HEK293 (cell line): ENCODE data around the gene UBR1.

Source experiments
- CTCF ChIA-PET: fragments of 350-600 bp; formaldehyde crosslinking; extraction: SDS; loops from one replicate; lab custom pipeline; 2021; ENCODE audit warnings: antibody characterized with exemption; lab: Yijun Ruan, JAX
- POLR2A ChIA-PET: fragments of 300-600 bp; formaldehyde crosslinking; extraction: SDS; loops from one replicate; lab custom pipeline; 2020; ENCODE audit warnings: antibody characterized with exemption, inconsistent platforms; lab: Yijun Ruan, JAX
- H3K27ac ChIP-seq: fragments of 200-500 bp; sonication (Bioruptor generic); 2 replicates; pipeline ENCODE4 v1.5.1; 2014; ENCODE audit warnings: low read depth, low read length, control low read depth, inconsistent platforms; ENCODE audit errors: extremely low read depth
- H3K36me3 ChIP-seq, 2 experiments: fragments of 200-500 bp in 1 of 2; sonication (Bioruptor generic) in 1 of 2; 1 replicate in 1 of 2; 2 replicates in 1 of 2; pipeline ENCODE4 v1.5.1; 2014 to 2017; ENCODE audit warnings: inconsistent platforms in 2 of 2, low read length in 2 of 2; ENCODE audit not compliant: control insufficient read depth in 2 of 2, insufficient read depth in 1 of 2
- H3K4me1 ChIP-seq: fragments of 200-500 bp; sonication (Bioruptor generic); 2 replicates; pipeline ENCODE4 v1.5.1; 2014; ENCODE audit warnings: mild to moderate bottlenecking, low read length, inconsistent platforms; ENCODE audit not compliant: control insufficient read depth, insufficient read depth
- H3K4me3 ChIP-seq: 2 replicates; pipeline ENCODE4 v1.5.1; 2011; ENCODE audit warnings: low read depth, mild to moderate bottlenecking, control low read depth, low read length, moderate library complexity
- H3K9me3 ChIP-seq: fragments of 200-500 bp; sonication (Bioruptor generic); 2 replicates; pipeline ENCODE4 v1.5.1; 2014; ENCODE audit warnings: low read depth, low read length, inconsistent platforms; ENCODE audit not compliant: control insufficient read depth, insufficient read depth
- HOXC10 ChIP-seq: sonication (generic); formaldehyde crosslinking; IDR thresholded peaks from 2 replicates; pipeline ENCODE4 v1.8.1; 2023; ENCODE audit warnings: mild to moderate bottlenecking, missing genetic modification reagents
- KLF1 ChIP-seq: fragments of 450-650 bp; formaldehyde crosslinking; IDR thresholded peaks from 2 replicates; pipeline ENCODE4 v1.5.1; 2016; ENCODE audit warnings: missing biosample characterization, missing genetic modification characterization
- KLF10 ChIP-seq: fragments of 450-650 bp; IDR thresholded peaks from 2 replicates; pipeline ENCODE4 v1.5.1; 2018; ENCODE audit warnings: missing biosample characterization, mild to moderate bottlenecking, missing genetic modification characterization
- ZBTB1 ChIP-seq: fragments of 450-650 bp; formaldehyde crosslinking; IDR thresholded peaks from 2 replicates; pipeline ENCODE4 v1.5.1; 2016; ENCODE audit warnings: missing biosample characterization, missing genetic modification characterization
- ZBTB20 ChIP-seq: fragments of 450-650 bp; formaldehyde crosslinking; IDR thresholded peaks from 2 replicates; pipeline ENCODE4 v1.5.1; 2016; ENCODE audit warnings: missing biosample characterization, missing genetic modification characterization
- ZNF175 ChIP-seq: fragments of 450-650 bp; formaldehyde crosslinking; IDR thresholded peaks from 2 replicates; pipeline ENCODE4 v1.5.1; 2016; ENCODE audit warnings: missing biosample characterization, missing genetic modification characterization
- ZNF214 ChIP-seq: fragments of 450-650 bp; formaldehyde crosslinking; IDR thresholded peaks from 2 replicates; pipeline ENCODE4 v1.5.1; 2017; ENCODE audit warnings: missing biosample characterization, mild to moderate bottlenecking, missing genetic modification characterization, borderline replicate concordance
- ZNF221 ChIP-seq: fragments of 450-650 bp; formaldehyde crosslinking; IDR thresholded peaks from 2 replicates; pipeline ENCODE4 v1.5.1; 2017; ENCODE audit warnings: missing biosample characterization, missing genetic modification characterization, borderline replicate concordance
- ZNF274 ChIP-seq, 2 experiments: fragments of 200-500 bp in 1 of 2; fragments of 450-650 bp in 1 of 2; sonication (Bioruptor generic) in 1 of 2; formaldehyde crosslinking in 1 of 2; IDR thresholded peaks; 2 replicates each; pipeline versions ENCODE4 v1.5.1 to v1.6.1; 2014 to 2016; ENCODE audit warnings: borderline replicate concordance in 1 of 2, inconsistent platforms in 1 of 2, low read length in 1 of 2, missing biosample characterization in 1 of 2, missing genetic modification characterization in 1 of 2
- ZNF292 ChIP-seq: fragments of 450-650 bp; formaldehyde crosslinking; IDR thresholded peaks from 2 replicates; pipeline ENCODE4 v1.5.1; 2016; ENCODE audit warnings: low read depth, missing biosample characterization, missing genetic modification characterization, borderline replicate concordance
- ZNF473 ChIP-seq: fragments of 450-650 bp; formaldehyde crosslinking; IDR thresholded peaks from 2 replicates; pipeline ENCODE4 v1.5.1; 2017; ENCODE audit warnings: missing biosample characterization, missing genetic modification characterization
- ZNF624 ChIP-seq: fragments of 450-650 bp; formaldehyde crosslinking; IDR thresholded peaks from 2 replicates; pipeline ENCODE4 v1.5.1; 2017; ENCODE audit warnings: missing biosample characterization, missing genetic modification characterization
- ZNF664 ChIP-seq: fragments of 450-650 bp; formaldehyde crosslinking; IDR thresholded peaks from 2 replicates; pipeline ENCODE4 v1.5.1; 2016; ENCODE audit warnings: missing biosample characterization, missing genetic modification characterization
- ZNF677 ChIP-seq: fragments of 450-650 bp; IDR thresholded peaks from 2 replicates; pipeline ENCODE4 v1.5.0; 2018; ENCODE audit warnings: missing biosample characterization, mild to moderate bottlenecking, missing genetic modification characterization, moderate library complexity
- ZNF776 ChIP-seq: fragments of 450-650 bp; formaldehyde crosslinking; IDR thresholded peaks from 2 replicates; pipeline ENCODE4 v1.5.0; 2017; ENCODE audit warnings: missing biosample characterization, missing genetic modification characterization, borderline replicate concordance
- TF ChIP-seq, protein P1 (sequence below): fragments of 450-650 bp; formaldehyde crosslinking; IDR thresholded peaks from 2 replicates; pipeline ENCODE4 v1.5.1; 2016; ENCODE audit warnings: missing biosample characterization, missing genetic modification characterization
- TF ChIP-seq, protein P2 (sequence below): fragments of 450-650 bp; formaldehyde crosslinking; IDR thresholded peaks from 2 replicates; pipeline ENCODE4; 2016; ENCODE audit warnings: missing biosample characterization, missing genetic modification characterization
- TF ChIP-seq, protein P3 (sequence below): fragments of 450-650 bp; formaldehyde crosslinking; IDR thresholded peaks from 2 replicates; pipeline ENCODE4 v1.5.1; 2016; ENCODE audit warnings: missing biosample characterization, missing genetic modification characterization
- TF ChIP-seq, protein P4 (sequence below): fragments of 450-650 bp; formaldehyde crosslinking; IDR thresholded peaks from 2 replicates; pipeline ENCODE4 v1.5.1; 2016; ENCODE audit warnings: missing biosample characterization, missing genetic modification characterization
- TF ChIP-seq, protein P5 (sequence below): fragments of 450-650 bp; formaldehyde crosslinking; IDR thresholded peaks from 2 replicates; pipeline ENCODE4 v1.5.1; 2017; ENCODE audit warnings: missing biosample characterization, missing genetic modification characterization

The UBR1 gene

DNA sequence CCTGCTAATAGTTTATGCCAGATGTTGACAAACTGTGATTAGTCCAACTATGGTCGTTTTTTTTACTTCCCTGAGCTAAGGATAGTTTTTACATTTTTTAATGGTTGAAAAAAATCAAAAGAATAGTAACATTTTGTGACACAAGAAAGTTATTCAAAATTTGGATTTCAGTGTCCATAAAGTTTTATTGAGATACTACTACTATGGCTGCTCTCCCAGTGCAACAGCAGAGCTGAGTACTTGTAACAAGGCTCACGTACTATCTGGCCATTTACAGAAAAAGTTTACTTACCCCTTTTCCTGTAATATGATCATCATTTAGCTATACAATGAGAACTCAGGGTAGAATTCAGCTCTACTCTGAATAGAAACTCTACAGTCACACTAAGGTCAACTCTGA lies 16.0 kb upstream of the UBR1 start:
- no peaks in the 10 kb centered on the region for H3K9me3 ChIP-seq
- ChIA-PET POLR2A (no interaction called here), CTCF (no interaction called here)
- H3K27ac ChIP-seq, result no peak overlapping the region
- H3K36me3 ChIP-seq, result no peaks in the 10 kb centered on the region
- TF ChIP-seq ZNF664 (tag by site-specific recombination), result peak; percentile 95
- TF ChIP-seq ZNF175 (tag by site-specific recombination), result no peak
- H3K4me3 ChIP-seq, result no peak overlapping the region
- no peaks in the 10 kb centered on the region for H3K4me1 ChIP-seq

DNA sequence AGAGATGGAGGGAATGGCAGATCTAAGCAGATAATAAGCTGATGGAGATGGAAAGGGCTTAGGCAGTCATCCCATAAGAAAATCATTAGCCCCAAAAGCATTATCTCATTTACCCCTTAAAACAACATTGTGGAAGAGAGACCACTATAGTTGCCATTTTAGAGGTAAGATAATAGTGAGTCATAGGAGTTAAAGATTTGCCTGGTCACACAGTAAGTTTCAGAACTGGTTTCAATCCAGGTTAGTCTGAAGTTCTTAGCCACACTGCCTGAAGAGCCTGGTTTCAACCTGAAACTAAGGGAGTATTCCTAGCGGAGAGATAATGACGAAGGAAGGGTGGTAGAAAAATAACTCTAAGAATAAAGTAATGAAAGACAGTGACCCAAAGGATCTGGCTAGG lies 13.0 kb upstream of the UBR1 start:
- H3K36me3 ChIP-seq, result no peaks in the 10 kb centered on the region
- no peaks in the 10 kb centered on the region for H3K4me1 ChIP-seq
- no peaks in the 10 kb centered on the region for H3K9me3 ChIP-seq
- CTCF ChIA-PET, result no interaction called here
- POLR2A ChIA-PET, result interaction anchor here (1.9 kb wide), 1 partner anchor 13 kb away, joined by 4 read pairs; the partner anchor contains the start of gene UBR1
- no peak overlapping the region for H3K4me3 ChIP-seq
- H3K27ac ChIP-seq, result no peak overlapping the region
- TF ChIP-seq, protein P1, sequence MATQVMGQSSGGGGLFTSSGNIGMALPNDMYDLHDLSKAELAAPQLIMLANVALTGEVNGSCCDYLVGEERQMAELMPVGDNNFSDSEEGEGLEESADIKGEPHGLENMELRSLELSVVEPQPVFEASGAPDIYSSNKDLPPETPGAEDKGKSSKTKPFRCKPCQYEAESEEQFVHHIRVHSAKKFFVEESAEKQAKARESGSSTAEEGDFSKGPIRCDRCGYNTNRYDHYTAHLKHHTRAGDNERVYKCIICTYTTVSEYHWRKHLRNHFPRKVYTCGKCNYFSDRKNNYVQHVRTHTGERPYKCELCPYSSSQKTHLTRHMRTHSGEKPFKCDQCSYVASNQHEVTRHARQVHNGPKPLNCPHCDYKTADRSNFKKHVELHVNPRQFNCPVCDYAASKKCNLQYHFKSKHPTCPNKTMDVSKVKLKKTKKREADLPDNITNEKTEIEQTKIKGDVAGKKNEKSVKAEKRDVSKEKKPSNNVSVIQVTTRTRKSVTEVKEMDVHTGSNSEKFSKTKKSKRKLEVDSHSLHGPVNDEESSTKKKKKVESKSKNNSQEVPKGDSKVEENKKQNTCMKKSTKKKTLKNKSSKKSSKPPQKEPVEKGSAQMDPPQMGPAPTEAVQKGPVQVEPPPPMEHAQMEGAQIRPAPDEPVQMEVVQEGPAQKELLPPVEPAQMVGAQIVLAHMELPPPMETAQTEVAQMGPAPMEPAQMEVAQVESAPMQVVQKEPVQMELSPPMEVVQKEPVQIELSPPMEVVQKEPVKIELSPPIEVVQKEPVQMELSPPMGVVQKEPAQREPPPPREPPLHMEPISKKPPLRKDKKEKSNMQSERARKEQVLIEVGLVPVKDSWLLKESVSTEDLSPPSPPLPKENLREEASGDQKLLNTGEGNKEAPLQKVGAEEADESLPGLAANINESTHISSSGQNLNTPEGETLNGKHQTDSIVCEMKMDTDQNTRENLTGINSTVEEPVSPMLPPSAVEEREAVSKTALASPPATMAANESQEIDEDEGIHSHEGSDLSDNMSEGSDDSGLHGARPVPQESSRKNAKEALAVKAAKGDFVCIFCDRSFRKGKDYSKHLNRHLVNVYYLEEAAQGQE (tag by site-specific recombination), result no peak
- no peak for TF ChIP-seq ZBTB1
- TF ChIP-seq, protein P2, sequence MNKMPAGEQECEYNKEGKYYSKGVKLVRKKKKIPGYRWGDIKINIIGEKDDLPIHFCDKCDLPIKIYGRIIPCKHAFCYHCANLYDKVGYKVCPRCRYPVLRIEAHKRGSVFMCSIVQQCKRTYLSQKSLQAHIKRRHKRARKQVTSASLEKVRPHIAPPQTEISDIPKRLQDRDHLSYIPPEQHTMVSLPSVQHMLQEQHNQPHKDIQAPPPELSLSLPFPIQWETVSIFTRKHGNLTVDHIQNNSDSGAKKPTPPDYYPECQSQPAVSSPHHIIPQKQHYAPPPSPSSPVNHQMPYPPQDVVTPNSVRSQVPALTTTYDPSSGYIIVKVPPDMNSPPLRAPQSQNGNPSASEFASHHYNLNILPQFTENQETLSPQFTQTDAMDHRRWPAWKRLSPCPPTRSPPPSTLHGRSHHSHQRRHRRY, result no peak
- TF ChIP-seq ZNF221, result no peak
- TF ChIP-seq, protein P3, sequence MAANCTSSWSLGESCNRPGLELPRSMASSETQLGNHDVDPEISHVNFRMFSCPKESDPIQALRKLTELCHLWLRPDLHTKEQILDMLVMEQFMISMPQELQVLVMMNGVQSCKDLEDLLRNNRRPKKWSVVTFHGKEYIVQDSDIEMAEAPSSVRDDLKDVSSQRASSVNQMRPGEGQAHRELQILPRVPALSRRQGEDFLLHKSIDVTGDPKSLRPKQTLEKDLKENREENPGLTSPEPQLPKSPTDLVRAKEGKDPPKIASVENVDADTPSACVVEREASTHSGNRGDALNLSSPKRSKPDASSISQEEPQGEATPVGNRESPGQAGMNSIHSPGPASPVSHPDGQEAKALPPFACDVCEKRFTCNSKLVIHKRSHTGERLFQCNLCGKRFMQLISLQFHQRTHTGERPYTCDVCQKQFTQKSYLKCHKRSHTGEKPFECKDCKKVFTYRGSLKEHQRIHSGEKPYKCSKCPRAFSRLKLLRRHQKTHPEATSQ, result no peak
- TF ChIP-seq ZNF776, result no peak
- TF ChIP-seq ZNF274 (IDR thresholded peaks at IDR 0.05; ENCODE audit: low read length), result no peak
- no peak for TF ChIP-seq ZNF274 (tag by site-specific recombination; IDR thresholded peaks at IDR 0.05; ENCODE audit: borderline replicate concordance)

DNA sequence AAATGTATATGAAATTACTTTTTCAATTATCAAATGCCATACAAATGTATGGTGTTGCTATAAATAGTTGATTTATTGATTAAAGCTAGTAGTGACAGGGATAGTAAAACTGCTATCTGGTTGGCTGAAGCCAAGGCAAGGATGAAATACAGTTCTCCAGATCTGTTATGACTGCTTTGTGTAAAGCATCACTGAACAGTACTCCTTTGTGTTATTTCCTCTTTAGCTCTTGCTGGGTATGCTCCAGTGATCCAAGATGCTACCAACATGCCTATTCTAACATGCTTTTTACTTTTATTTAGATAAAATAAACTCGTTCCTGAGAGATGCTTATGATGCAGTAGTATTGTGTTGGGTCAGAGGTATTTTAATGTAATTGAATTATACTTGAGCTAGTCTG lies 12.4 kb upstream of the UBR1 start:
- ChIA-PET POLR2A (interaction anchor here (1.9 kb wide), 1 partner anchor 12 kb away, joined by 4 read pairs; the partner anchor contains the start of gene UBR1), CTCF (no interaction called here)
- Histone ChIP-seq H3K9me3 (no peaks in the 10 kb centered on the region), H3K4me3 (no peak overlapping the region), H3K4me1 (no peaks in the 10 kb centered on the region), H3K27ac (no peak overlapping the region), H3K36me3 (no peaks in the 10 kb centered on the region)
- TF ChIP-seq ZNF677 (no peak), KLF1 (tag by site-specific recombination) (no peak), ZNF175 (tag by site-specific recombination) (no peak), ZNF624 (tag by site-specific recombination) (no peak), KLF10 (tag by site-specific recombination) (no peak), ZNF292 (tag by site-specific recombination) (no peak), ZNF473 (no peak), HOXC10 (no peak), ZBTB20 (tag by site-specific recombination) (no peak), ZNF214 (tag by site-specific recombination) (no peak)
- TF ChIP-seq, protein P4, sequence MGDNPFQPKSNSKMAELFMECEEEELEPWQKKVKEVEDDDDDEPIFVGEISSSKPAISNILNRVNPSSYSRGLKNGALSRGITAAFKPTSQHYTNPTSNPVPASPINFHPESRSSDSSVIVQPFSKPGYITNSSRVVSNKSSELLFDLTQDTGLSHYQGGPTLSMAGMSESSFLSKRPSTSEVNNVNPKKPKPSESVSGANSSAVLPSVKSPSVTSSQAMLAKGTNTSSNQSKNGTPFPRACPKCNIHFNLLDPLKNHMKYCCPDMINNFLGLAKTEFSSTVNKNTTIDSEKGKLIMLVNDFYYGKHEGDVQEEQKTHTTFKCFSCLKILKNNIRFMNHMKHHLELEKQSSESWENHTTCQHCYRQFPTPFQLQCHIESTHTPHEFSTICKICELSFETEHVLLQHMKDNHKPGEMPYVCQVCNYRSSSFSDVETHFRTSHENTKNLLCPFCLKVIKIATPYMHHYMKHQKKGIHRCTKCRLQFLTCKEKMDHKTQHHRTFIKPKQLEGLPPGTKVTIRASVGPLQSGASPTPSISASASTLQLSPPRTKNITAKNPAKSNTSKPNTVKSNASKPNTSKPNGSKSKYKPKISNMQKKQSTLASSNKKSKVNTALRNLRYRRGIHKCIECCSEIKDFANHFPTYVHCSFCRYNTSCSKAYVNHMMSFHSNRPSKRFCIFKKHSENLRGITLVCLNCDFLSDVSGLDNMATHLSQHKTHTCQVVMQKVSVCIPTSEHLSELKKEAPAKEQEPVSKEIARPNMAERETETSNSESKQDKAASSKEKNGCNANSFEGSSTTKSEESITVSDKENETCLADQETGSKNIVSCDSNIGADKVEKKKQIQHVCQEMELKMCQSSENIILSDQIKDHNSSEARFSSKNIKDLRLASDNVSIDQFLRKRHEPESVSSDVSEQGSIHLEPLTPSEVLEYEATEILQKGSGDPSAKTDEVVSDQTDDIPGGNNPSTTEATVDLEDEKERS, result no peak
- TF ChIP-seq, protein P5, sequence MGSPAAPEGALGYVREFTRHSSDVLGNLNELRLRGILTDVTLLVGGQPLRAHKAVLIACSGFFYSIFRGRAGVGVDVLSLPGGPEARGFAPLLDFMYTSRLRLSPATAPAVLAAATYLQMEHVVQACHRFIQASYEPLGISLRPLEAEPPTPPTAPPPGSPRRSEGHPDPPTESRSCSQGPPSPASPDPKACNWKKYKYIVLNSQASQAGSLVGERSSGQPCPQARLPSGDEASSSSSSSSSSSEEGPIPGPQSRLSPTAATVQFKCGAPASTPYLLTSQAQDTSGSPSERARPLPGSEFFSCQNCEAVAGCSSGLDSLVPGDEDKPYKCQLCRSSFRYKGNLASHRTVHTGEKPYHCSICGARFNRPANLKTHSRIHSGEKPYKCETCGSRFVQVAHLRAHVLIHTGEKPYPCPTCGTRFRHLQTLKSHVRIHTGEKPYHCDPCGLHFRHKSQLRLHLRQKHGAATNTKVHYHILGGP (tag by site-specific recombination), result no peak
